Measurements from ENCODE around the gene SMIM13.

DNA sequence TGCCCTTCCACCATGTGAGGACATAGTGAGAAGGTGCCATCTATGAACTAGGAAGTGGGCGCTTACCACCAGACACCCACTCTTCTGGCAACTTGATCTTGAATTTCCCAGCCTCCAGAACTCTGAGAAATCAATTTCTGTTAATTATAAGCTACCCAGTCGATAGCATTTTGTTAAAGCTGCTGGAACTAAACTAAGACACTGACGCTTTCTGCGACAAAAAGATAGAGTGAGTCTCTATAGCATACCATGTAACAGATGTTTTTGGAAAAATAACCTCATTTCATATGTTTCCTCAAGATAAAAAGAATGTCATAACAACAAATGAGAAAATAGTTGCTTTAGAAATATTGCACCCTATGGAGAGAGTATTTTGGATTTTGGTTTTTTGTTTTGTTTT, 15.4 kb upstream of the SMIM13 start:
- TF ChIP-seq, protein P1, sequence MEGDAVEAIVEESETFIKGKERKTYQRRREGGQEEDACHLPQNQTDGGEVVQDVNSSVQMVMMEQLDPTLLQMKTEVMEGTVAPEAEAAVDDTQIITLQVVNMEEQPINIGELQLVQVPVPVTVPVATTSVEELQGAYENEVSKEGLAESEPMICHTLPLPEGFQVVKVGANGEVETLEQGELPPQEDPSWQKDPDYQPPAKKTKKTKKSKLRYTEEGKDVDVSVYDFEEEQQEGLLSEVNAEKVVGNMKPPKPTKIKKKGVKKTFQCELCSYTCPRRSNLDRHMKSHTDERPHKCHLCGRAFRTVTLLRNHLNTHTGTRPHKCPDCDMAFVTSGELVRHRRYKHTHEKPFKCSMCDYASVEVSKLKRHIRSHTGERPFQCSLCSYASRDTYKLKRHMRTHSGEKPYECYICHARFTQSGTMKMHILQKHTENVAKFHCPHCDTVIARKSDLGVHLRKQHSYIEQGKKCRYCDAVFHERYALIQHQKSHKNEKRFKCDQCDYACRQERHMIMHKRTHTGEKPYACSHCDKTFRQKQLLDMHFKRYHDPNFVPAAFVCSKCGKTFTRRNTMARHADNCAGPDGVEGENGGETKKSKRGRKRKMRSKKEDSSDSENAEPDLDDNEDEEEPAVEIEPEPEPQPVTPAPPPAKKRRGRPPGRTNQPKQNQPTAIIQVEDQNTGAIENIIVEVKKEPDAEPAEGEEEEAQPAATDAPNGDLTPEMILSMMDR (IDR thresholded peaks at IDR 0.05; ENCODE audit: borderline replicate concordance, extremely low read depth, low read length, poor library complexity, severe bottlenecking): no peak
- no peak for TF ChIP-seq EZH2 (IDR thresholded peaks at IDR 0.05; ENCODE audit: borderline replicate concordance, low read depth, low read length, severe bottlenecking)
